Measurements from ENCODE around the gene RMND1.
A peak's percentile ranks its signal among the peaks of the same experiment; 100 is the strongest.
"Not testable (repeated sequence)": the region's sequence is repeated elsewhere in the genome, so short reads cannot be mapped to it uniquely, and the experiment has no call there.

Gene RMND1, protein sequence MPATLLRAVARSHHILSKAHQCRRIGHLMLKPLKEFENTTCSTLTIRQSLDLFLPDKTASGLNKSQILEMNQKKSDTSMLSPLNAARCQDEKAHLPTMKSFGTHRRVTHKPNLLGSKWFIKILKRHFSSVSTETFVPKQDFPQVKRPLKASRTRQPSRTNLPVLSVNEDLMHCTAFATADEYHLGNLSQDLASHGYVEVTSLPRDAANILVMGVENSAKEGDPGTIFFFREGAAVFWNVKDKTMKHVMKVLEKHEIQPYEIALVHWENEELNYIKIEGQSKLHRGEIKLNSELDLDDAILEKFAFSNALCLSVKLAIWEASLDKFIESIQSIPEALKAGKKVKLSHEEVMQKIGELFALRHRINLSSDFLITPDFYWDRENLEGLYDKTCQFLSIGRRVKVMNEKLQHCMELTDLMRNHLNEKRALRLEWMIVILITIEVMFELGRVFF
- total RNA-seq, result 16.3 to 21.0 (median 17.2) reads per million in 3 experiments

DNA sequence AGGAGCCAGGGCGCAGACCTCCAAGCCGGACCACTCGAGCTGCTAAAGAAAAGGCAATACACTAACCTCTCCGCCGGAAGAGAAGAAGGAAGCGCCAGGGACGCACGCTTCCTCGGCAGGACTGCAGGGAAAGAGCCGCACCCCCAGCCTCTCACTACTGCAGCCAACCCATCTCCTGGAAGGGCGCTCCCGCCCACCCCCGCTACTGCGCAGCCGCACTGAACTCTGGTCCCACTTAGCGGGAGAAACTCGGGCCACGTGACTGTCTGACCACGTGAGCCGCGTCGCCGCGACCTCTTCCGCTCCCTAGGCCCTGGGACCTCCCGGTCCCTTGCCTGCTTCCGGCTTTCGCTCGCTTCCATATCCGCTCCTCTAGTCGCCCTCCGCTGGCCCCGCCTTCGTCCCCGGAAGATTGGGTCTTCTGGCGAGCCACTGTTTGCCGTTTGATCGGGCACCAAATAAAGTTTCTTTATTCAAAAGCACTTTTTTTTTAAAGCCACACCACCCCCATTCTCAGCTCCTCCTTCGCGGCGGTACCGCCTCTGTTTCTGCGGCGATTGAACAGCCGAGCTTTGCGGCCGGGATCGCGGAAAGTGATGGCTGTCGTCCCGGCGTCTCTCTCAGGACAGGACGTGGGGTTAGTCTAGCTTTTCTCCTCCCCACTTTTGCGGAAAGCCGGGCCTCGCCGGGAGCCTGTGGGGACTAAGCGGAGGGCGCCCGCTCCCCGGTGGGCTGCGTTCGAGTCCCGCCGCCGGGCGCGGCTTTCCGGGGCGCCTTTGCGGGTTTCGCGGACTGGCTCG, at the start of gene RMND1:
Gene RMND1 (minus strand): TSS at position 177 of the 800 bp plus-strand sequence. CDS start 6,315 bp downstream, outside the sequence.
- DNase-seq, result peak; percentile 99

DNA sequence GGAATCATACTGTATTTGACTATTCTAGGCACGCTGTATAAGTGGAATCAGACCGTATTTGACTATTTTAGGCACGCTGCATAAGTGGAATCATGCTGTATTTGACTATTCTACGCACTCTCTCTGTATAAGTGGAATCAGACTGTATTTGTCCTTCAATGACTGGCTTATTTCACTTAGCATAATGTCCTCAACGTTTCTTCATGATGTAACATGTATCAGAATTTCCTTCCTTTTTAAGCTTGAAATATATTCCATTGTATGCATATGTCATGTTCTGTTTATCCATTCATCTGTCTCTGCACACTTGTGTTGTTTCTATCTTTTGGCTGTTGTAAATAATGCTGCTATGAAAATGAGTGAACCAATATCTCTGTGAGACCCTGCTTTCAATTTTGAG, 47.6 kb upstream of the RMND1 start:
- DNase-seq, result no peak

DNA sequence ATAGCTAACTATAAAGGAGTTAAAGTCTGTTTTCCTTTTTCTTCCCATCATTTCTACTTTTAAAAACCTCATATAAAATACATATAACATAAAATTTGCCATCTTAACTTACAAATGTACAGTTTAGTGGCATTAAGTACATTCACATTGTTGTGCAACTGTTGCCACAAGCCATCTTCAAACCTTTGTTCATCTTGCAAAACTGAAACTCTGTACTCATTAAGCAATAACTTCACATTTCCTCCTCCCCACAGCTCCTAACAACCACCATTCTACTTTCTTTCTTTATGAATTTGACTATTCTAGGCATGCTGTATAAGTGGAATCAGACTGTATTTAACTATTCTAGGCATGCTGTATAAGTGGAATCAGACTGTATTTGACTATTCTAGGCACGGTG, 46.4 kb upstream of the RMND1 start:
- DNase-seq, result no peak

DNA sequence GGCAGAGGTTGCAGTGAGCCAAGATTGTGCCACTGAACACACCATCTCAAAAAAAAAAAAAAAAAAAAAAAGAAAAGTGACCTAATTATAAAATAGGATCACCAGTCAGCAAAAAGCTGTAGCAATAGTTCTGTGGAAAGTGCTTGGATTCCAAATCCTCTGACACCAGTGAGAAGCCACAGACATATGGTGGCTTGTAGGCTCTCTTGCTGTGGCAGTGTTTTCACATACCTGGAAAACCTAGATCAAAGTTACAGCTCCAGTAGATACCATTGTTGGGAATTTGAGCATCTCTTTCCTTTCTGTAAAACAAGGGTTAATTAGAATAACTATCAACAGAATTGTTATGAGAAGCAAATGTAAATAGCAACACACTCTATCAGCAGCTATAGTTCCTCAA, 46.0 kb upstream of the RMND1 start:
- no peak for DNase-seq

DNA sequence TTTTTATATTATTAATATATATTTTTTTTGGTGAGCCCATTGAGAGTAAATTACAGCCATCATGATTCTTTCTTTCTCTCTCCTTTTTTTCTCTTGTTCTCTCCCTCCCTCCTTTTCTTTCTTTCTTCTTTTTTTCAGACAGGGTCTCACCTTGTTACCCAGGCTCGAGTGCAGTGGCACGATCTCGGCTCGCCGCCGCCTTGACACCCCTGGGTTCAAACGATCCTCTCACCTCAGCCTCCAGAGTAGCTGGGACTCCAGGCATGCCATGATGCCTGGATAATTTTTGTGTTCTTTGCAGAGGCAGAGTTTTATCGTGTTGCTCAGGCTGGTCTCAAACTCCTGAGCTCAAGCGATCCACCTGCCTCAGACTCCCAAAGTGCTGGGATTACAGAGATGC, 43.5 kb upstream of the RMND1 start:
- DNase-seq, result no peak

DNA sequence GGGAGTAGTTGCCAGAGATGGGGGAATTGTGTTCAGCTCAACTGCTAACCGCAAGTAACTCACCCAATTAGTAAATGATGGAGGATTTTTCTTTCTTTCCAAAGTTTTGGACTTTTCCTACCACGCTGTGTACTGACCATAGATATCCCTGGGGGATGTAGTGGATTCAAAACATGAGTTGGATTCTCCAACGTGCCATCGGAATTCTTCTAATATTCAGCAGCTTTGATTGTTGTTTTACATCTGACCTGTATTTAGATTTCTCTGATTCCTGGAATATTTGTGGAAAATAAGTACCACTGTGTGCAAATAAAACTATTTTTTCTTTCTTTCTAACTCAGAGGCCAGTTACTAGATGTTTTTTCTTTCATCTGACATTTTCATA, 43.0 kb upstream of the RMND1 start:
- no peak for DNase-seq

DNA sequence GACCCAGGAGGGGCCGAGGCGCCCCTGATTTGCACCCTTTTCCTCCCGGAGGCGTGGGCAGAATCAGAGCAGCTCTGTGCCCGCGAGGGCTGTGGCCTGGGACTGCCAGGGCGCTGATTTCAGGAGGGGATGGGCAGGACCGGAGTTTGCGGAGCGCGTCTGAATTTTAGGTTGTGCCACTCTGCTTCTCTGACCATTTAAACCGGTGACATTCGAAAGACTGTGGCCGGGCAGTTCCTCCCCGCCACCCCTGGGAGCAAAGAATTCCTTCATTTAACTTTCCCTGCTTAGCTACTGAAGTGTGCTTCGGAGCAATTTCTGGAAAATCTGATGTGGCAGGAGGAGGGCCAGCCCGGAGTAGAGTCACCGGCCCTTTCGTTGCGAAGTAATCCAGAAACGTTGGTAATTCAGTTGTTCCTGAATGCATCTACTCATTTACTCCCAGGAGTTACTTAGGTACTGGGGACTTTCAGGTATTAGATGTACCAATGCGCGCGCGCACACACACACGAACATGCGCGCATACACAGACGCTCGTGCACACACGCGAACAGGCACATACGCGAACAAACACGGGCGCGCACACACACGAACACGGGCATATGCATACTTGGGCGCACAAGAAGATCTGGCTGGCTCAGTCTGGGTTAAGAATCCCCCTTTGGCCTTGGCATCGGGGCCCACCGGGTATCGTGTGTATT, 42.5 kb upstream of the RMND1 start:
- peak; percentile 11 for DNase-seq

DNA sequence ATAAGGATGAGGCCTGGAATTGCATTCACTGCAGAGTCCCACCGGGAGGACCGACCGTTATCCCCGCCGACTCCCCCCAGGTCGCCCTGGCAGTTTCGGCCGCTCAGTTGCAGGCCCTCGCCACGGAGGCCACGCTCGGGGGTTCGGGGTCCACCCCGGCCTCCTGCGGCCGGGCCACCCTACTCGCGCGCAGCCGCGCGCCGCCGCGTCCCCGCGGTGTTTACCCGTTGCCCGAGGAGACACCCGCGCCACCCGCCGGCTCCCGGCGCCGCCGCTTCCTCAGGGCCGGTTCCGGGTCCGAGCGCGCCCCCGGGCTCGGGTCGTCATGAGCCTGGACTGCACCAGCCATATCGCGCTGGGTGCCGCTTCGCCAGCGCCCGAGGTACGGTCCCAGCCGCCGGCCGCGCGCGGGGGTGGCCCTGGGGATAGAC, 41.9 kb upstream of the RMND1 start, which contains the start of gene CCDC170:
Gene CCDC170 (plus strand): TSS at position 214 of the 431 bp plus-strand sequence. CDS start 112 bp downstream, at position 326.
- DNase-seq, result no peak

DNA sequence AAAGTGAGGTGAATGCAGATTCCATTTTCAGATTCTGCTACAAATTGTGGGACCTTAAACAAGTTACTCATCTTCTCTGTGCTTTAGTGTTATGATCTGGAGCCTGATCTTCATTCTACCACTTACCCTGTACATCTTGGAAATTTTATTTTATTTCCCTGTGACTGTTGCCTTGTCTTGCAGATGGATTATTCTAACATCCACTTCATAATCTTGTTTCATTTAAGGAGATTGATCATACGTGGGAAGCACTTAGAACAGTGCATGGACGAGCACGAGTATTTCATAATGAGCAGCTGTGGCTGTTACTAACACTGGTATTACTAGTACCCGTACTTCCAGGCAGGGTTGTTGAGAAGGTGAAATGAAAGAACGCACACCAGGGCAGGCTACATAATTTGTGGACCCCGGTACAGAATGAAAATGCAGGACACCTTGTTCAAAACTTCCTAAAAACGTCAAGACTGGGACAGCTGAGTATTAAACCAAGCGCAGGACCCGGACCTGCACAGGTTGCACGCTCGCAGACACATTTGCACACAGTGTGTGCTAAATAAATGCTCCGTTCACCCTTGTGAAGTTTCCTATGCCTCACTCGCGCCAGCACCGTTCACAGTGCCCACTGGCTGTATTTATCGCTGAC, 41.4 kb upstream of the RMND1 start:
- no peak for DNase-seq

DNA sequence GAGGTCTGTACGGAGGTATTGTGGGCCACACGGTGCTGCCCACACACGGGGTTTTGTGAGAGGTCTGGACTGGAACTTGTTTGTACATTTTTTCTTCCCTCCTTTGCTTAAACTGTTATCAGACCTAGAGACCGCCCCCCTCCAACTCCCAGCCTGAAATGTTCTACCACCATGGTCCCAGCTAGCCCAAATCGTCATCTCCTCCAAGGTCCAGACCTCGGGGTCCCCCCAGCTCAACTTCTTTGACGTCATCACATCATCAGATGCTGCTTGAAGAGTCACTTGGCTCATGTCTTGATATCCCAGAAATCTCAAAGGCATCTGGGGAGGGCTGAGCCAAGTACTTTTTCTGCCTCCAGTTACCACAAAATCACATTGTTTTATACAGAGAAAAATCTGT, 39.1 kb upstream of the RMND1 start:
- no peak for DNase-seq

DNA sequence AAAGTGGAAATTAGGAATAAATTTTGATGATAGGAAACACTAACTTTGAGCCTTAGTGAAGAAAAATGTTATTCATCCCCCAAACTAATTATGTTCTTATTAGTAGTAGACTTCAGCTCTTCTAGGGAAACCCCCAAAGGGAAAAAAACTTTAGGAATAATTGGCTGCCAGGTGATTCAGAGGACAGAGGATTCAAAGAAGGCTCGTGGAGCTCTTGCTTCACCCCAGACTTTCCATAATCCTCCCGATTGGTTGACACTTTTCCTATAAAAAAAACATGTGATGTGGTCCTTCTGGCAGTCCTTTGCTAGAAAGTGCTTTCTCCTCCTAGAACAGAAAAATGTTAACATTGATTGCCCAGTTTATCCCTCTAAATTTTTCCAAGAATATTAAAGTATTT, 36.3 kb upstream of the RMND1 start:
- no peak for DNase-seq

DNA sequence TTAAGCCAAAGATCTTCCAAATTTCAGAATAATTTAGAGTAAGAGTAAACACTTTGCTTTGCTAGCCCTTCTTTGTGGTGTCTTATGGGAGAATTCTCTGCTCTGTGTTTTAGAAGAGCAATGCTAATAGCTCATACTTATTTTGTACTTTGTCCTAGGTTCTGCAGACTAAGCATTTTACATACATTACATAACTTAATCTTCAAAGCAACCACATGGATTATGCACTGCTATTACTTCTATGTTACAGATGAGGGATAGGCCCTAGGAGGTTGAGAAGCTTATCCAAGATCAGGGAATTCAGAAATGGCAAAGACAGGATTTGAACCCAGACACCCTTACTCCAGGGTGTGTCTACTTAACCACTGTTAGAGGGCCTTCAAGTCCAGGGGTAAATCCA, 32.1 kb upstream of the RMND1 start:
- DNase-seq, result no peak

DNA sequence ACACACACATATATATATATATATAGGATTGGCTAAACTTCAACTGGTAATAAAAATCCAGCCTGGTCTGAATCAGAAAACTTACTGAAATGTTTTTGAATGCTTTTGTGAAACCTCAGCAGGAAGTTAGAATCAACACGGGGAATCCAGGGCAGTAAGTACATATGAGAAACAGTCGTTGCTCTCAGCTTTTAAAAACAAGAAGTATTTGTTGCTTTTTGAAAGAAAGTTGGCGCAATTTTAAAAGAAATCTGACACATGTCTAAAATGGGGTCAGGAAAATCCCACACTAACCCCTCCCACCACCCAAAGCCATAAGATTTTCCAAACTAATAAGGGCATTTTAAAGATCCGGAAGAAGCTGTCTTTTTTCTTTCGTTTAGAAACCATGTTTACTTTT, 30.4 kb upstream of the RMND1 start:
- DNase-seq, result peak; percentile 9

DNA sequence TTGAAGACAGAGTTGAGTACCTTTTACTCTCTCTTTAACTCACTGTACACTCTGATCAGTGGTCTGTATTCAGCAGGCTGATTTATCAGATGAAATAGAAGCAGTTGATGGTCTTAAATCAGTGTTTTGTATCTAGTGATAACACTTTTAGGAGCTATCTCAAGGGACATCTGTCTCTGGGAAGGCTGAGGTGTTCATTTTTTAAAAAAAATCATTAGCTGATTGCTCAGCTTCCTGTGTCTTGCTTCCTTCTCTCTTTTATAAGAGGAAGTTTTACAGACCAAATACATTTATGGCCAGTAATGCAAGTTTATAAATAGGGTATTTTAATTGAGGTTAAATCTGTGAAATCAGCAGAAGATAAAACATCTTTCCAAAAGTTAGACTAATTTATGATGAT, 29.9 kb upstream of the RMND1 start:
- peak; percentile 4 for DNase-seq

DNA sequence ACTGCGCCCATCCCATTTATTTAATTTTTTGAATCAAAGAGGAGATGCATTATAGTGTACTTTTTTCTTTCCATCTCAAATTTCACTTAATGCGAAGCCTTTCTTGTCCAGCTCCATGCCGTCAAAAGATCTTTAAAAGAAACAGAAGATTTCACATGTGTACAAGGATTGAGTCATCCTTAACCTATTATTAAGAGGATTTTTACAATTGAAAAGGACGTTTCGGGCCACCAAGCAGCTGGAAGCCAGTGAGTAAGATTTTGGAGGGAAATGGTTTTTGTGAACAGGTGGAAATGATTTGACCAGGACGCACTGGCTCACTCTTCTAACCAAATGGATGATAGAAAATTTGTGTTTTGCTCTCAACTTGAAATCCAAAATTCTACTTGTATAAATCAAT, 26.7 kb upstream of the RMND1 start:
- DNase-seq, result no peak

DNA sequence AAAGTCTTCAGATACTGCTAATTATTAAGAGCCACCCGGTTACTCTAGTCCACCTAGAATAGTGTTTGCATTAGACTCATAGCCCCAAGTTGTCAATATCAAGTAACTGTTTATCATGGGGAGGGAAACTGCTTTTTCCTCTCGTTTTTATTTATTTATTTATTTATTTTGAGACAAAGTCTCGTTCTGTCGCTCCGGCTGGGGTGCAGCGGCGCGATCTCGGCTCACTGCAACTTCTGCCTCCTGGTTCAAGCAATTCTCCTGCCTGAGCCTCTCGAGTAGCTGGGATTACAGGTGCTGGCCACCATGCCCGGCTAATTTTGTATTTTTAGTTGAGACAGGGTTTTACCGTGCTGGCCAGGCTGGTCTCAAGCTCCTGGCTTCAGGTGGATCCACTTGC, 25.8 kb upstream of the RMND1 start:
- no peak for DNase-seq

DNA sequence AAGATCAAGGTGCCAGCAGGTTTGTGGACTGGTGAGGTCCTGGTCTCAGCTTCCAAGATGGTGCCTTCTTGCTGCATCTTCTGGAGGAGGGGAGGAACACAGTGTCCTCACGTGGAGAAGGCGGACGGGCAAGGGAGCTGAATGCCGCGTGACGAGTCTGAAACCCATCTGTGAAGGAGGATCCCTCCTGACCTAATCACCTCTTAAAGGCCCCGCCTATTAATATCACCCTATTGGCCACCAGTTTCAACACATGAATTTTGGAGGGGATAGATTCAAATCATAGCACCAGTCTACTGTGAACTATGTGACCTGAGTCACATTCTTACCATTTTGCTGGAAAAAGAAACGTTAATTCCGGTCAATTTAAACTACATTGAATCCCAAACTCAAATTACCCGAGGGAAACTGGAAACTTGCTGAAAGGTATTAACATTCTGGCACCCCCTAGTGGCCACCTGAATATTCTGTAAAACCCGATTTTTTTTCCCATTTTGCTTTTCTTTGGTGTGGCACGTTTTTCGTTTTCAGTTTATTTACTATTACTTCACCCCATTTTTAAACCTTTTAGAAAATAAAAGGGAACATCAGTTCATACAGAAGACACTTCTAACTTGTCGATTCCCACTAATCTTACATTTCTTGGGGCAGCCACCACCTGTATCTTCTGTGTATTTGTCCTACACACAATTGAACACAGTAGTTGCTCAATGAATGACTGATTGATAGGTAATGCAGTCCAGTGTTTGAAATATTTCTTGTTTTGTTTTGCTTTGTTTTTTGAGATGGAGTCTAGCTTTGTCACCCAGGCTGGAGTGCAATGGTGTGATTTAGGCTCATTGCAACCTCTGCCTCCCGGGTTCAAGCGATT, 24.0 kb upstream of the RMND1 start:
- DNase-seq, result peak; percentile 42

DNA sequence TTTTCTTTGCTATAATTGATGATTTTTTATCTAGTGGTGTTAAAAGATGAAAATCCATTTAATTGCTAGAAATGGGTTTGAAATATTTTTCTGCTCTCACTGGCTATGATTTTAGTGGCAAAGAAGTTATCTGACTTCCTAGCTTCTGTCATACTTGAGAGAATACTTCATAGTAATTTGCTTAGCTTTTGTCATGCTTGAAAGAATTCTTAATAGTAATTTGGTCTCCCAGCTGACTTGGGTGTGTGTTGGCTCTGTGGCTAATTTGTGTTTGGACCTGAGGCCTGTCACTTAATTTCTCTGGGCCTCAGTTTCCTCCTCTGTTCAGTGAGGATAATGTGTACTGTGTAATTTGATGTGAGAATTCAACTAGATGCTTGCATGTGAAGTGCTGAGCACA, 12.8 kb upstream of the RMND1 start:
- DNase-seq, result no peak

DNA sequence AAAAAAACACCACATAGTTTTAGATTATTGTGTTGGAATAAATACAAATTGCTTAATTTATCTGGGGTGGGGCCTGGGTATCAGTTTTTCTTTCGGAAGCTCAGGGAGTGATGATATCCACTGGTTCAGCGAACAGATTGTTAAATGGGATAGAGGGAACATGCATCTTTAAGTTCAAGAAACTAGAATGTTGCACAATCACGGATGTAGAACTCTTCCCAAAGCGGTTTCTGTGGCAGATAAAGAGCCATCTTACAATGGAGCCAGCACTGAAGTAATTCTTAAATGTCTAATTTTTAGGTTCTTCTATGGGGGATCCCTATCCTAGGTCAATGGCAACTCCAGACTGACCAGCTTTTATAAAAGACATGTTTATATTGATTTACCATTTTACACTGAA, 9.7 kb upstream of the RMND1 start:
- no peak for DNase-seq

DNA sequence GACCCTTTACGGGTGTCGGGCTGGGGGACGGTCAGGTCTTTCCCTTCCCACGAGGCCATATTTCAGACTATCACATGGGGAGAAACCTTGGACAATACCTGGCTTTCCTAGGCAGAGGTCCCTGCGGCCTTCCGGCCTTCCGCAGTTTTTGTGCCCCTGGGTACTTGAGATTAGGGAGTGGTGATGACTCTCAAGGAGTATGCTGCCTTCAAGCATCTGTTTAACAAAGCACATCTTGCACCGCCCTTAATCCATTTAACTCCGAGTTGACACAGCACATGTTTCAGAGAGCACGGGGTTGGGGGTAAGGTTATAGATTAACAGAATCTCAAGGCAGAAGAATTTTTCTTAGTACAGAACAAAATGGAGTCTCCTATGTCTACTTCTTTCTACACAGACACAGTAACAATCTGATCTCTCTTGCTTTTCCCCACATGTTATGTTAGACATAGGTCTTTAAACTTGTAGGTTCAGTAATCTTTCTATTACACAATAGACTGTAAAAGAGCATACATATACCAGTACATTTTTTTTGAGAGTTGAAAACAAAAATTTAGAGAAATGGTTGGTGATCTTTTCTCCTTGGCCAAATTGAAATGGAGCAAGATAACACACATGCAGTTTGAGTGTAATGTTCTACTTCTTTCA, 3.9 kb upstream of the RMND1 start:
- DNase-seq, result not testable (repeated sequence)

All from central memory CD4-positive, alpha-beta T cell (primary cell).